Measurements from ENCODE around the gene IL22RA1.

Gene IL22RA1

DNA sequence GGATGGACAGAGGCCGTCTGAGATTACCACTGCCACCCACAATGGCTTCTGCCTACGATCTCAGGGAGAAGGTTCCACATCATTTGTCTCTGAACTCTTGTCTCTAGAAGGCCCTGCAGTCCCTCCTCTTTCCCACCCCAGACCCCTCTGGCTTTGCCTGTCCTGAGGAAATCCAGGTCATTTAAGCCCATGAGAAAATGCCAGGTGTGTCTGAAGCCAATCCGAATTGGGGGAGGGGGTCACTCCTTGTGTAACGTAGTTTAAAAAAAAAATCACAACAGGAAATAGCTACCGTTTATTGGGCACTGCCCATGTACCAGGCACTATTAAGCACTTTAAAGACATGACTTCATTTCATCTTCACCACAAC lies 23.5 kb downstream of the IL22RA1 start:
- H3K27ac ChIP-seq (ENCODE audit: low read depth, low read length) = no peak overlapping the region

DNA sequence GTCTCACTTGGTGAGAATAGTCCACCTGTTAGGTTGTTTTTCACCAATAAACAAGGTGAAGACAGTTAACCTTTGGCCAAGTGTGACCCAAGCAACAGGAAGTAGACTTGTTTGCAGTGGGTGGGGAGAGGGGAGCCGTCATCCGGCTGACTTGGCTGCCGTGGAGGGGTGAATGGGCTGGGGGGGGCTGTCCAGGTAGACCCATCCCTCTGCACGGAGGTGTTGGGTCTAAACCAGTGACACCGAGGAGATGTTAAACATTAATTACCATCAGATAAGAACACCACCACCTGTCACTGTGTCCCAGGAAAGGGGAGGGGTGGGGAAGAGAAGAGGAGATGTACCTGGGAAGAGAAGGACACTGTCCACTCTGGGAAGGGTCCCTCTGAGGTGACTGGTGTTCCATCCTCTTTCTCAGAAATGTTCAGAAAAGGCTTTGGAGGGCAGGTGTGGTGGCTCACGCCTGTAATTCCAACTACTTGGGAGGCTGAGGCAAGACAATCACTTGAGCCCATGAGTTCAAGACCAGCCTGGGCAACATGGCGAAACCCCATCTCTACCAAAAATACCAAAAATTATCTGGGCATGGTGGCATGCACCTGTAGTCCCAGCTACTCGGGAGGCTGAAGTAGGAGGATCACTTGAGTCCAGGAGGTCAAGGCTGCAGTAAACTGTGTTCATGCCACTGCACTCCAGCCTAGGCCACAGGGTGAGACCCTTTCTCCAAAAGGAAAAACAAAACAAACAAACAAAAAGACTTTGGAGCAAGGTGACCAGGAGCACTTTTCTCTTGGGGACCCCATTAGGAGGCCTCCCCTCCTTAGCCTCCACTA lies 24.3 kb downstream of the IL22RA1 start:
- H3K4me3 ChIP-seq (ENCODE audit: insufficient read depth, low read length, poor library complexity, severe bottlenecking) = no peak overlapping the region
- no peaks in the 10 kb centered on the region for H3K36me3 ChIP-seq (ENCODE audit: low read length)
- no peak overlapping the region for H2AFZ ChIP-seq (ENCODE audit: low read depth, low read length, severe bottlenecking)
- H3K27me3 ChIP-seq (ENCODE audit: low read length) = no peaks in the 10 kb centered on the region
- no peaks in the 10 kb centered on the region for H3K9me3 ChIP-seq (ENCODE audit: insufficient read depth, low read length)
- H3K4me2 ChIP-seq (ENCODE audit: low read depth, low read length, poor library complexity, severe bottlenecking) = no peak overlapping the region
- TF ChIP-seq, protein P1, sequence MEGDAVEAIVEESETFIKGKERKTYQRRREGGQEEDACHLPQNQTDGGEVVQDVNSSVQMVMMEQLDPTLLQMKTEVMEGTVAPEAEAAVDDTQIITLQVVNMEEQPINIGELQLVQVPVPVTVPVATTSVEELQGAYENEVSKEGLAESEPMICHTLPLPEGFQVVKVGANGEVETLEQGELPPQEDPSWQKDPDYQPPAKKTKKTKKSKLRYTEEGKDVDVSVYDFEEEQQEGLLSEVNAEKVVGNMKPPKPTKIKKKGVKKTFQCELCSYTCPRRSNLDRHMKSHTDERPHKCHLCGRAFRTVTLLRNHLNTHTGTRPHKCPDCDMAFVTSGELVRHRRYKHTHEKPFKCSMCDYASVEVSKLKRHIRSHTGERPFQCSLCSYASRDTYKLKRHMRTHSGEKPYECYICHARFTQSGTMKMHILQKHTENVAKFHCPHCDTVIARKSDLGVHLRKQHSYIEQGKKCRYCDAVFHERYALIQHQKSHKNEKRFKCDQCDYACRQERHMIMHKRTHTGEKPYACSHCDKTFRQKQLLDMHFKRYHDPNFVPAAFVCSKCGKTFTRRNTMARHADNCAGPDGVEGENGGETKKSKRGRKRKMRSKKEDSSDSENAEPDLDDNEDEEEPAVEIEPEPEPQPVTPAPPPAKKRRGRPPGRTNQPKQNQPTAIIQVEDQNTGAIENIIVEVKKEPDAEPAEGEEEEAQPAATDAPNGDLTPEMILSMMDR (IDR thresholded peaks at IDR 0.05; ENCODE audit: insufficient read depth, low read length, poor library complexity, severe bottlenecking) = no peak
- TF ChIP-seq EZH2phosphoT487 (conservative IDR thresholded peaks at IDR 0.05; ENCODE audit: low read length) = no peak
- no peaks in the 10 kb centered on the region for H4K20me1 ChIP-seq (ENCODE audit: low read depth, low read length)
- no peak overlapping the region for H3K27ac ChIP-seq (ENCODE audit: low read depth, low read length)
- H3K79me2 ChIP-seq (ENCODE audit: insufficient read depth, low read length) = no peaks in the 10 kb centered on the region
- H3K9ac ChIP-seq (ENCODE audit: low read length) = no peak overlapping the region
- H3F3A ChIP-seq (ENCODE audit: insufficient read depth) = no peaks in the 10 kb centered on the region
- no peaks in the 10 kb centered on the region for H3K9me2 ChIP-seq (replicated peaks; ENCODE audit: insufficient read depth, low read length)

More for the DNA sequence above, 23.5 kb downstream of the IL22RA1 start:
- no peaks in the 10 kb centered on the region for H3K9me2 ChIP-seq (replicated peaks; ENCODE audit: insufficient read depth, low read length)
- H3F3A ChIP-seq (ENCODE audit: insufficient read depth) = no peaks in the 10 kb centered on the region
- no peak overlapping the region for H3K4me2 ChIP-seq (ENCODE audit: low read depth, low read length, poor library complexity, severe bottlenecking)
- no peak overlapping the region for H3K9ac ChIP-seq (ENCODE audit: low read length)
- no peaks in the 10 kb centered on the region for H3K36me3 ChIP-seq (ENCODE audit: low read length)
- H2AFZ ChIP-seq (ENCODE audit: low read depth, low read length, severe bottlenecking) = no peak overlapping the region
- H3K9me3 ChIP-seq (ENCODE audit: insufficient read depth, low read length) = no peaks in the 10 kb centered on the region
- no peak for TF ChIP-seq EZH2phosphoT487 (conservative IDR thresholded peaks at IDR 0.05; ENCODE audit: low read length)
- TF ChIP-seq, protein P1 (IDR thresholded peaks at IDR 0.05; ENCODE audit: insufficient read depth, low read length, poor library complexity, severe bottlenecking) = no peak
- no peaks in the 10 kb centered on the region for H3K27me3 ChIP-seq (ENCODE audit: low read length)
- H4K20me1 ChIP-seq (ENCODE audit: low read depth, low read length) = no peaks in the 10 kb centered on the region
- H3K79me2 ChIP-seq (ENCODE audit: insufficient read depth, low read length) = no peaks in the 10 kb centered on the region
- H3K4me3 ChIP-seq (ENCODE audit: insufficient read depth, low read length, poor library complexity, severe bottlenecking) = no peak overlapping the region

DNA sequence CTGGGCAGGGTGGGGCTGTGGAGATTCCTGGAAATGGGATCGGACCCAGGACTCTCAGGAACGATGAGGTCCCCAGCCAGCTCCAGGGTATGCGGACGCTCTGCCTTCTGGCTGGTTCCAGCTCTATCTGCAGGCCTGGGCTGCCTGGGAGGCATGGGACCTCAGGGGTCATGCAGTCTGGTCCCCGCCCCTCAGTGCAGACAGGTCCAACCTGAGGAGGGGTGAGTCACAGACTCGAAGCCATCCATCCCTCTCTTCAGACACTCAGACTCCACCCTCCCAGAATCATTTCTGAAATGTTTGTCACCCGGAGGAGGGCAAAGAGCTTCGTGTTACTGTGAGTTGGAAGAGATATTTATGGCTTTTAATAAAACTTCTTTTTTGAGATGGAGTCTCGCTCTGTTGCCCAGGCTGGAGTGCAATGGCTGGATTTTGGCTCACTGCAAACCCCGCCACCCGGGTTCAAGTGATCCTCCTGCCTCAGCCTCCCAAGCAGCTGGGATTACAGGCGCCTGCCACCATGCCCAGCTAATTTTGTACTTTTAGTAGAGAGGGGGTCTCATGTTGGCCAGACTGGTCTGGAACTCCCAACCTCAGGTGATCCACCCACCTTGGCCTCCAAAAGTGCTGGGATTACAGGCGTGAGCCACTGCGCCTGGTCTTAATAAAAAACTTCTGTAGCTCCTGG lies 25.1 kb downstream of the IL22RA1 start:
- H3K36me3 ChIP-seq (ENCODE audit: low read length) = no peaks in the 10 kb centered on the region
- H4K20me1 ChIP-seq (ENCODE audit: low read depth, low read length) = no peaks in the 10 kb centered on the region
- H3K4me3 ChIP-seq (ENCODE audit: insufficient read depth, low read length, poor library complexity, severe bottlenecking) = no peak overlapping the region
- no peak overlapping the region for H3K27ac ChIP-seq (ENCODE audit: low read depth, low read length)
- no peaks in the 10 kb centered on the region for H3K27me3 ChIP-seq (ENCODE audit: low read length)
- H3K79me2 ChIP-seq (ENCODE audit: insufficient read depth, low read length) = no peaks in the 10 kb centered on the region
- H3K9me3 ChIP-seq (ENCODE audit: insufficient read depth, low read length) = no peaks in the 10 kb centered on the region
- no peak overlapping the region for H3K4me2 ChIP-seq (ENCODE audit: low read depth, low read length, poor library complexity, severe bottlenecking)
- no peak for TF ChIP-seq EZH2phosphoT487 (conservative IDR thresholded peaks at IDR 0.05; ENCODE audit: low read length)
- TF ChIP-seq, protein P1 (IDR thresholded peaks at IDR 0.05; ENCODE audit: insufficient read depth, low read length, poor library complexity, severe bottlenecking) = no peak
- no peak overlapping the region for H3K9ac ChIP-seq (ENCODE audit: low read length)
- no peak overlapping the region for H2AFZ ChIP-seq (ENCODE audit: low read depth, low read length, severe bottlenecking)
- H3F3A ChIP-seq (ENCODE audit: insufficient read depth) = no peaks in the 10 kb centered on the region
- H3K9me2 ChIP-seq (replicated peaks; ENCODE audit: insufficient read depth, low read length) = no peaks in the 10 kb centered on the region
